Measurements from ENCODE around the gene CELSR1.

CELSR1 gene

GRCh38 chr22:46428171-46428570 lies 109.2 kb downstream of the CELSR1 start:
- no peaks in the 10 kb centered on the region for H3K36me3 ChIP-seq
- DNase-seq = no peak
- TF ChIP-seq CTCF (IDR thresholded peaks at IDR 0.05; ENCODE audit: low read depth, low read length) = no peak
- H3K4me3 ChIP-seq (ENCODE audit: low read depth, low read length) = no peak overlapping the region
- H3K27me3 ChIP-seq = no peaks in the 10 kb centered on the region
- no peaks in the 10 kb centered on the region for H3K9me3 ChIP-seq
- no peaks in the 10 kb centered on the region for H3K4me1 ChIP-seq

- Histone ChIP-seq H3K27me3 (no peaks in the 10 kb centered on the region), H3K4me1 (no peaks in the 10 kb centered on the region), H3K36me3 (no peaks in the 10 kb centered on the region), H3K9me3 (no peaks in the 10 kb centered on the region), H3K4me3 (ENCODE audit: low read depth, low read length) (no peak overlapping the region)
- no peak for TF ChIP-seq CTCF (IDR thresholded peaks at IDR 0.05; ENCODE audit: low read depth, low read length)
- no peak for DNase-seq
Measured at GRCh38 chr22:46425016-46425415, 112.4 kb downstream of the CELSR1 start.

- no peak for TF ChIP-seq CTCF (IDR thresholded peaks at IDR 0.05; ENCODE audit: low read depth, low read length)
- no peaks in the 10 kb centered on the region for H3K4me1 ChIP-seq
- H3K4me3 ChIP-seq (ENCODE audit: low read depth, low read length) = no peak overlapping the region
- no peaks in the 10 kb centered on the region for H3K27me3 ChIP-seq
- no peak for DNase-seq
- H3K9me3 ChIP-seq = no peaks in the 10 kb centered on the region
- H3K36me3 ChIP-seq = no peaks in the 10 kb centered on the region
Measured at GRCh38 chr22:46424496-46424895, 112.9 kb downstream of the CELSR1 start.

GRCh38 chr22:46422896-46423295 lies 114.5 kb downstream of the CELSR1 start:
- Histone ChIP-seq H3K4me3 (ENCODE audit: low read depth, low read length) (no peak overlapping the region), H3K4me1 (peaks cover 3% of the 10 kb centered on the region), H3K36me3 (no peaks in the 10 kb centered on the region), H3K27me3 (no peaks in the 10 kb centered on the region), H3K9me3 (no peaks in the 10 kb centered on the region)
- DNase-seq = no peak
- TF ChIP-seq CTCF (IDR thresholded peaks at IDR 0.05; ENCODE audit: low read depth, low read length) = no peak

- peaks cover 3% of the 10 kb centered on the region for H3K4me1 ChIP-seq
- no peak overlapping the region for H3K4me3 ChIP-seq (ENCODE audit: low read depth, low read length)
- H3K9me3 ChIP-seq = no peaks in the 10 kb centered on the region
- DNase-seq = no peak
- H3K36me3 ChIP-seq = no peaks in the 10 kb centered on the region
- no peaks in the 10 kb centered on the region for H3K27me3 ChIP-seq
- no peak for TF ChIP-seq CTCF (IDR thresholded peaks at IDR 0.05; ENCODE audit: low read depth, low read length)
Measured at GRCh38 chr22:46421267-46421666, 116.2 kb downstream of the CELSR1 start.

GRCh38 chr22:46419754-46420571 lies 117.5 kb downstream of the CELSR1 start:
- Histone ChIP-seq H3K9me3 (no peaks in the 10 kb centered on the region), H3K4me3 (ENCODE audit: low read depth, low read length) (no peak overlapping the region), H3K27me3 (no peaks in the 10 kb centered on the region), H3K4me1 (peaks cover 3% of the 10 kb centered on the region), H3K36me3 (no peaks in the 10 kb centered on the region)
- no peak for TF ChIP-seq CTCF (IDR thresholded peaks at IDR 0.05; ENCODE audit: low read depth, low read length)
- DNase-seq = no peak
